Posterior cingulate gyrus (tissue), 11 donors: Measurements from ENCODE around the gene PPFIBP2.
"Not testable (repeated sequence)": the region's sequence is repeated elsewhere in the genome, so short reads cannot be mapped to it uniquely, and the experiment has no call there.

Experiments used
- DNase-seq, 10 donors: peaks; one replicate each; pipeline versions ENCODE4 v3.0.0 to v3.0.0-alpha.2; 2020 to 2021; ENCODE audit warnings: mixed read lengths in 3 of 10
- intact Hi-C: fragments of 100-400 bp; cut with DNase I; formaldehyde crosslinking; loops from one replicate; pipeline ENCODE4 v1.15.1; 2023

Gene PPFIBP2

GRCh38 chr11:7651700-7652099 is 137.9 kb downstream of the PPFIBP2 start:
- DNase-seq, result peak in 9 of 10 donors; percentile 64 to 96 (median 74)
- intact Hi-C loops, result no loop called here

- DNase-seq, result peak in 1 of 10 donors; percentile 19
- intact Hi-C loops, result no loop called here
These were observed 140.5 kb downstream of the PPFIBP2 start for GRCh38 chr11:7654195-7654705.

DNA sequence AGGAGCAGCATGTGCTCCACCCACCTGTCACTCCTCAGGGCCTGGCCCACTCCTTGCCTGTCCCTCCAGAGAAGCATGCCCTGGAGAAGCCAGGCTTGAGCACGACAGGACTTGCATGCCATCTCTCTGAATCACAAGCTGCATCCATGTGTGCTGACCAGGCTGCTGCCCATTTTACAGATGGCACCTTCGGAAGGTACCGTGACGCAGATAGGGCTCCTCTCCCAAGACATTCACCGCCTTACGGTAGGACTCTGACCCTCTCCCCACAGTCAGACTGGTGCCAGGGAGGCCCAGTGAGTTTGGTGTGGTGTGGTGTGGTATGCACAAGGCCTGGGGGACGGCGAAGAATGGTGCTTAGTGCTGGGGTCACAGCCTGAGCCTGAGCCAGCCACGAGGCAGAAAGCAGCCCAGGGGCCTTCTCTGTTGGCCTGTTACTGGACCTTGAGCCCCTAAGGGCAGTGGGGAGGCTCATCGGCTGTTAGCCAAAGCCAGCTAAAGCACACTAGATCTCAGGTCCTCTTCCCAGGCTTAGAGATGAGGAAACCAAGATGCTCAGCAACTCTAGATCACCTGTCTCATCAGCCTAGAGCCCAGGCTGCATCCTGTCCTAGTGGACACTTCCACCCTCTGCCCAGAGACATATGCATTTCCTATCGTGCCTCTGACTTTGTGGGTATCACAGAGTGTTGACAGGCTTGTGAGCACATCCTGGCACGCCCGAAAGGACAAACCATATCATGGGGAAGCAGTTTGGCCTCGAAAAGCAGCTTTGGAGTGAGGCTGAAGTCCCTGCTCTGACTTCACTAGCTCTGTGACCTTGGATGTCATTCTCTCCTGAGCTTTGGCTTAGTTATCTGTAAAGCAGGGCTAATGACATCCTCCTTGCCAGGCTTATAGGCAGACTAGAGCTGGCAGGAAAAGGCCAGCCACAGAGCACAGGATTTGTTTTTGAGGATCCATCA is 141.7 kb downstream of the PPFIBP2 start:
- intact Hi-C loops, result no loop called here
- DNase-seq, result no peak

GRCh38 chr11:7656704-7657103 is 142.9 kb downstream of the PPFIBP2 start:
- intact Hi-C loops, result loop anchor here (1.0 kb wide), 1 partner anchor 85 kb away; no protein-coding TSS in a partner anchor
- no peak for DNase-seq

GRCh38 chr11:7657306-7658025 is 143.7 kb downstream of the PPFIBP2 start:
- intact Hi-C loops, result loop anchor here (1.0 kb wide), 1 partner anchor 86 kb away; no protein-coding TSS in a partner anchor

DNA sequence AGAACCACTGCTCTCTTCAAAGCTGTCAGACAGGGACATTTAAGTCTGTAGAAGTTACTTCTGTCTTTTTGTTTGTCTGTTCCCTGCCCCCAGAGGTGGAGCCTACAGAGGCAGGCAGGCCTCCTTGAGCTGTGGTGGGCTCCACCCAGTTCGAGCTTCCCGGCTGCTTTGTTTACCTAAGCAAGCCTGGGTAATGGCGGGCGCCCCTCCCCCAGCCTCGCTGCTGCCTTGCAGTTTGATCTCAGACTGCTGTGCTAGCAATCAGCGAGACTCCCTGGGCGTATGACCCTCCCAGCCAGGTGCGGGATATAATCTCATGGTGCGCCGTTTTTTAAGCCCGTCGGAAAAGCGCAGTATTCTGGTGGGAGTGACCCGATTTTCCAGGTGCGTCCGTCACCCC is 149.7 kb downstream of the PPFIBP2 start:
- DNase-seq, result peak in 1 of 10 donors; percentile 41
- intact Hi-C loops, result not testable (repeated sequence)

More at GRCh38 chr11:7657306-7658025, 143.7 kb downstream of the PPFIBP2 start:
- peak in 9 of 10 donors; percentile 50 to 96 (median 65) for DNase-seq

GRCh38 chr11:7664867-7665266 is 151.1 kb downstream of the PPFIBP2 start:
- intact Hi-C loops, result loop anchor here (5.0 kb wide), 1 partner anchor 153 kb away; the partner anchor contains the start of gene PPFIBP2

GRCh38 chr11:7665473-7666291 is 151.9 kb downstream of the PPFIBP2 start:
- intact Hi-C loops, result loop anchor here (5.0 kb wide), 1 partner anchor 153 kb away; the partner anchor contains the start of gene PPFIBP2
- peak in 9 of 10 donors; percentile 47 to 96 (median 74) for DNase-seq

More at GRCh38 chr11:7664867-7665266, 151.1 kb downstream of the PPFIBP2 start:
- DNase-seq, result no peak

DNA sequence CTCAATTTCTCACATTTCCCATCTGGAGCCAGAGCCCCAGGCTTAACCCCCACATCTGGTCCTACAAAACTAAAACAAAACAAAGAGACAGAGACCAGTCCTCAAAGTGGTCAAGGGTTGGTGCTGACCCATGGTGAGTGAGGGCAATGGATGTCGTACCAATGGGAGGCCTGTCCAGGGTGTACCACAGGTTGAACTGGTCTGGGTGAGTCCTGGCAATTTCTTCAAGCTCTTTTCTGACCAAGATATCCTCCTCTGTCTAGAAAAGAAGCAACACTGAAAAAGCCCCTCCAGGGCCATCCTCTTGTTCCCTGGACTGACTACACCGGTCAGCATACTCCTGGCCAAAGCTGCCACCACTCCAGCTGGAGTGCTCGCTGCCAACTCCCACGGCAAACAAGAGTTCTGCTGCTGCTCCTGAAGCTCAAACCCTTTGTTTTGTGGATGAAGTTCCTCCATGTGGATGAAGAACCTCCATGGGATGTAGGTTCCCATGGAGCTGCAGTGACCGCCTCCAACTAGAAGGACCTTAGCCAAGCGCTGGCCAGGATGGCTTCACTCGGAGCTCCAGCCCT is 152.6 kb downstream of the PPFIBP2 start:
- intact Hi-C loops, result loop anchor here (5.0 kb wide), 1 partner anchor 154 kb away; the partner anchor contains the start of gene PPFIBP2
- peak in 1 of 10 donors; percentile 70 for DNase-seq

DNA sequence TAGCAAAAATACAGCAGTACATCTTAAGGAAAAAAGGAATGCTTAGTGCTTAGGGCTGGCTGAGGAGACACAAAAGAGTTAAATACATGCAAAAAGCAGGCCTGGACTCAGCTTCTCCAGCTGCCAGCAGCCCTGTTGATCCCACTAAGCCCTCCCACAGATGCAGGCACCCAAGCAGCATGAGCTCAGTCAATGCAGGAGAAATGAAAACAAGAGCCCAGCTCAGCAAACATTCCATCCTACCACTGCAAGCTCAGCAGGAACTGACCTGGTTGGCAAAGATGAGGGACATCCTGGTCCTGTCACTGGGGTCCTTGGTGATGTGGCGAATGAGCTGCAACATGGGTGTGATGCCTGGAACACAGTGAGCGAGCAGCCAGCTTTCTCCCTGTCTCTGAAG is 153.7 kb downstream of the PPFIBP2 start:
- intact Hi-C loops, result loop anchor here (5.0 kb wide), 1 partner anchor 155 kb away; the partner anchor contains the start of gene PPFIBP2
- peak in 1 of 10 donors; percentile 39 for DNase-seq

DNA sequence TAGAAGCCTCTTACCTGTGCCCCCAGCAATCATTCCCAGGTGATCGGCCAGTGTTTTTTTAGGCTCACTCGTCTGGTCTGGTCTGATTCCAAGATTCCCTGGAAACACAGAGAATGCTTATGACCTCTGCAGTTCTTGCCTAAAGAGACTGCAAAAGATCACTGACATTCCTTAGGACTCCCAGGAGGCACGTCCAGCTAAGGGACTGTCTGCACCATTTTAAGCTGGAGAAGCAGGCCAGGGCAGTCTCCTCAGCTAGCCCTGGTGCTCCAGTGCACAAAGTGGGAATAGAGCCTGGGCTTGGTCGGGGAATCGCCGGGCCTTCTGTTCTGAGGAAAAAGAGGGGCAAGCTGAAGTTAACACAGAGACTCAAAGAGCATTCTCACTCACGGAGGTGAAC is 154.7 kb downstream of the PPFIBP2 start:
- DNase-seq, result peak in 1 of 10 donors; percentile 22
- intact Hi-C loops, result loop anchor here (5.0 kb wide), 1 partner anchor 156 kb away; the partner anchor contains the start of gene PPFIBP2

DNA sequence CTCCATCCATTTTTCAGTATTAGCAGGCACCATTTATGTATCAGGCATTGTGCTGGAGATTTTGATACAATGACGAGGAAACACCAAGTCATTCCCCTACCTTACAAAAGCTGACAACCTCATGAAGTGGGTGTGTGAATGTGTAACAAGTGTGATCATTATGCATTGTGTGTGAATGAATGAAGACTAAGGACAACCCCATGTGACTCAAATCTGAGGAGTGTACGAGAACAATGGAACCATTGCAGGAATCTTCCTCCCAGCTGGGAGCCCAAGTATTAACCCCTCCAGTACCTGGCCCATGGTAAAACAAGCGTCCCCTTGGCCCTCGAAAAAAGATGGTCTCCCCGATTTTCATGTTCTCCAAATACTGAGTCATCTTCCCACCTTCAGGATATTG is 155.1 kb downstream of the PPFIBP2 start:
- peak in 1 of 10 donors; percentile 39 for DNase-seq
- intact Hi-C loops, result loop anchor here (5.0 kb wide), 1 partner anchor 157 kb away; the partner anchor contains the start of gene PPFIBP2

GRCh38 chr11:7670641-7671040 is 156.8 kb downstream of the PPFIBP2 start:
- no peak for DNase-seq
- intact Hi-C loops, result no loop called here

DNA sequence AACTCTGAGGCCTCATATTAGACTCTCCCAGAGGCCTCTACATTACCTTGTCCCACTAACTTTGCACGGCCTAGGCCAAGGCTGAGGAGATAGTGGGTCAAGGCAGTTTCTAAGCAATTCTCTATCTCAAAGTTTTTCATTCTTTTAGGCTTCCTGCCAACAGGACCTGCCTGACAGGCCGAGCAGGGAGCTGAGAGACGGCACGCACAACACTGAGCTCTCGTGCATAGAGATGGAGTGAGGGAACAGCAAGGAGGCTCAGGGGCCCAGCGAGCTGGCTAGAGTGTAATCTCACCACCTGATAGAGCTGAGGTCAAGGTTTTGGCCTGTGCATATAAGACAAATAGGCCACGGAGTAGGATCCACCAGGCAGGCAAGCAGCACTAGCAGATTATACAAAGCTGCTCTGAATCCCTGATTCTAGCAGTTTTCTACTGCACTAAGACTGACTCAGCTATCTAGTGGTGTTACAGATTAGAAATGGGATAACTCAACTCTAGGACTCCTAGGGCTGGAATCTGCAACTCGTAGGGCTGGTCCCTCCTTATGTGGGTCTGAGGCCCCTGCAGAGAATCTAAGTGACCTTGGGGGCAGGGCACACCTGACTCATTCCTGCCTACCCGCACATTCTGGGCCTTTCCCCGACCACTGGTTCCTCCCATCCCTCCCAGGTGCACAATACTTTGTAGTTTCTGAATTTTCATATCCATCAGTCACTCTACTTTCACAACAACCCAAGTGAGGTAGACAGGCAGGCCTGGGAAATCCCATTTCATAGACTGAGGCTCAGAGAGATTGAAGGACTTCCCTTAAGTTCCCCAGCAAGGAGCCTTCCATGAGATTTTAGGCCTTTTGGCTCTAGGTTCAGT is 157.8 kb downstream of the PPFIBP2 start:
- intact Hi-C loops, result no loop called here
- no peak for DNase-seq

DNA sequence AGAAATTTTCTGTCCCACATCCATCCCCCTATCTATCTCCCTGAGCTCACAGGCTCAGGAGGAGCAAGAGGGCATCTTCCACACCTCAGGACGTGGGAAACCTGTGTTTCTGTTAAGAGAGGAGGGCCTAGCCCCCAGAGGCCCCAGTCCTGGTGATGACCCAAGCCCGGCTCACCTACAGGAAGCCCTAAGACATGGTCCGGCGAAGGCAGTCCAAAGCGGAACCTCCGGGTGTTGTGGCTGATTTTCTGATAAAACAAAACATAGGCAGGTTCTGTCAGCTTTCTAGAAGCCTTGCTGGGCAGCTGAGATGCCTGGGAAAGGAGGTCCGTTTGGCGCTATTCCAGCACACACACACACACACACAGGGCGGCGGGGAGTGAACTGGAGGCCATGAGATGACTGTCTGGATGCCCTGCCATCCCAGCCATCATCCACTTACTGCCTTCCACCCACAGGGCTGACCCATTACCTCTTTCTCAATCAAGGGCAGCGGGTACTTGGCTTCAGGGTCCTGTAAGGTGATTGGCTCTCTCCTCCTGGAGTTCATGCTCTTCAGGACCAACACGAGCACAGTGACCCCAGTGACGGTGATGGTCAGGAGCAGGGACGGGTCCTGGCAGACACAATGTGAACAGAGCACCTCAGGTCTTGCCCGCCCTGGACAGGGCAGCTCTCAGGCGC is 158.6 kb downstream of the PPFIBP2 start:
- DNase-seq, result no peak
- intact Hi-C loops, result no loop called here

DNA sequence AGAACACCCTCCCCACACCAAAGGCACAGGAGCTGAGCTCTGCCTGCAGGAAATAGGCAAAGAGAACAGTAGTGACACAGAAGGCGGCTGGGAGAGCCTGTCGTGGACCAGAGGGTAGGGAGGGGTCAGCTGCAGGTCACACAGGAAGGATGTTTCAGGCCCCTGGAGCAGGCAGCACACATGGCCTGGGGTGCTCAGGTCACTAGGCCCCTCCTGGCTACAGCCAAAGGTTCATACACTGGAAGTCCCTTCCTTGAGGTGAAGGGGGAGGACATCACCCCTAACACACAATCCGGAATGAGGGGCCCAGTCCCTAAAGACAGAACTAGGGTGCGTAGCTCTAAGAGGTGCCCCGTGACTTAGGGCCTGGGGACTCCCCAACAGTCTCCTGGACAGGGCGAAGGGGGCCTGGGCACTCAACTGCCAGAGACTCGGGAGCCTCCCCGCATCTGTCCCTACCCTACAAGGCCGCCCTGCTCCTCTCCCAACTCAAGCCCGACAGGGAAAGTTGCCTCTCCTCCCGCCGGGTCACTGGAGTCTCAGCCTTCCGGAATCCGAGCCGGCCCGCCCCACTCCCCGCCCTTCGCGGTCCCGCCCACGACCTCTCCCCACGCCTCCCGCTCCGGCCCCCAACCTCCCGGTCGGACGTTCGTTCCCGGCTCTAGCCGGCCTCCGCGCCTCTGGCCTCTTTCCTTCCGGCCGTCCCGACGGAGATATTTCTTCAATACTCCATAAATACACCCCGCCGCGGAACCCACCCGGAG is 159.3 kb downstream of the PPFIBP2 start, which contains the start of gene CYB5R2:
CYB5R2 (minus strand) TSS at position 541 of the 764 bp plus-strand sequence. CDS start 675 bp downstream, outside the sequence.
- intact Hi-C loops, result no loop called here
- DNase-seq, result peak in 9 of 10 donors; percentile 45 to 94 (median 71)
